ENCODE measurements around the gene FXYD2.

Gene FXYD2

DNA sequence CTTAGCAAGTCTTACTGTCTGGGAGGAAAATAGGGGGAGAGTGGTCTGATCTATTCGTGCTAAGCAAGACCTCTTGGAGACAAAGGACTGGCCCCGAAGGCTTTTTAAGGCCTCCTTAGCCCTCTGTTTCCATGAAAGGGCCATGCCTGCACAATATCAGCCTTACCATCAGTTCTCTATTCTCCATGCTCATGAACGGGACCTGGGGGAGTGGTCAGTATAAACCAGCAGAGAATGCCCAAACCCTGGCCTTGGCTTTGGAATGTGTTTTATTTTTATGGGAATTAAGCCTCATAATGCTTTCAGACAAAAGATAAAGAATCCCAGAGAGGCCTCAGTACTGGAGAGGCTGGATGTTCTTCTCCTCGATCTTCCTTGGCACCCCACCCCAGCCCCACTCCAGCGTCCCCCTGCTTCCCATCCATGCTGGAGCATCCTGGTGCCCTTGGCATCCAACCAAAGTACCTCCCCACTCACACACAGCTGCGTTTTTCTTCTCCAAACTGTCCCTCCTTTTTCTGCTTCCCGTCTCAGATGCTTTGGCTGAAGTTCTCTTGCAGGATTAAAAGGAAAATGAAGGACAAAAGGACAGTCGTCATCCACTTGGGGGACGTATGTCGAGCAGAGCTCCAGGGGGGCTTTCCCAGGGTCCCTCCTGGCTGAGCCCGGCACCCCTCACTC, 33.3 kb upstream of the FXYD2 start:
- no peak for DNase-seq (ENCODE audit: low spot score)

- DNase-seq (ENCODE audit: low spot score), result no peak
Measured at GRCh38 chr11:117855912-117856651, 31.5 kb upstream of the FXYD2 start.

GRCh38 chr11:117855186-117855845, 30.8 kb upstream of the FXYD2 start:
- no peak for DNase-seq (ENCODE audit: low spot score)

GRCh38 chr11:117852309-117852708, 27.8 kb upstream of the FXYD2 start:
- no peak for DNase-seq (ENCODE audit: low spot score)

DNA sequence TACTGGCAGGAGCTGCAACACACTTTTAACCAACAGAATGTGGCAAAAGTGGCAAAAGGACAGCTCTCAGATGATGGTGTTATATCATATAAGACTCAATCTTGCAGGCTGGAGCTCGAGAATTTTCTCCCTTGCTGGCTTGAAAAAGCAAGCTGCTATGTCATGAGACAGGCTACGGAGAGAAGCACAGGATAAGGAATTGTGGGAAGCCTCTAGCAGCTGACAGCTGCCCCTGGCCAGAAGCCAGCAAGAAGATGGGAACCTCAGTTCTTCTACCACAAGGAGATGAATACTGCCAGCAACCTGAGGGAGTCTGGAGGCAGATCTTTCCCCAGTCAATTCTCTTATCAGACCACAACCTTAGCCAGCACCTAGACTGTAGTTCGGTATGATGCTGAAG, 27.3 kb upstream of the FXYD2 start:
- DNase-seq (ENCODE audit: low spot score), result no peak

- no peak for DNase-seq (ENCODE audit: low spot score)
Measured at GRCh38 chr11:117851106-117851505, 26.6 kb upstream of the FXYD2 start.

DNA sequence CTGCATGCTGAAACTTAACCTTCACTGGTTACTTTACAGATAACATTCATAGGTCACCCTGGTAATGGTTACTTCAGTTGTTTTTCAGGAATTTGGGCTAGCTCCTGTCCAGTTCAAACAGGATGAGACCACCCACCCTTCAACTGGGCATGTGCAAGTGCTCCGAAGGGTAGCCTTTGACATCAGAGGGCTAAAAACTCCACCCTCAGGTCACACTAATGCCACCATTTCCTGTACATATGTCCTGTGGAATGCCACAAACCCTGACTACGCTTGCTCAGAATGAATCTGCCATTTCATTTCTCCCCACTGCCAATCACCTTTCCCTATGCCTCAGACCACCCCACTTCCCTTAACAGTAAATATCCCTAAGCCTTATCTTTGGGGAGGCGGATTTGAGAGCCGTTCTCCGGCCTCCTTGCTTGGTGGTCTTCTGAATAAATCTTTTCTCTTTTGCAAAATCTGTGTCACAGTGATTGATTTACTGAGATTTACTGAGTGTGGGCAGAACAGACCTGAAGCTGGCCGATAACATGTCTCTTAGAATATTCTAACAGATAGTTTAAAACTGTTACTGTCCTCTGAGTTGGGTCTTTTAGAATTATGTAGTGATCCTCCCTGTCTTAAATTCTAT, 25.4 kb upstream of the FXYD2 start:
- no peak for DNase-seq (ENCODE audit: low spot score)

DNA sequence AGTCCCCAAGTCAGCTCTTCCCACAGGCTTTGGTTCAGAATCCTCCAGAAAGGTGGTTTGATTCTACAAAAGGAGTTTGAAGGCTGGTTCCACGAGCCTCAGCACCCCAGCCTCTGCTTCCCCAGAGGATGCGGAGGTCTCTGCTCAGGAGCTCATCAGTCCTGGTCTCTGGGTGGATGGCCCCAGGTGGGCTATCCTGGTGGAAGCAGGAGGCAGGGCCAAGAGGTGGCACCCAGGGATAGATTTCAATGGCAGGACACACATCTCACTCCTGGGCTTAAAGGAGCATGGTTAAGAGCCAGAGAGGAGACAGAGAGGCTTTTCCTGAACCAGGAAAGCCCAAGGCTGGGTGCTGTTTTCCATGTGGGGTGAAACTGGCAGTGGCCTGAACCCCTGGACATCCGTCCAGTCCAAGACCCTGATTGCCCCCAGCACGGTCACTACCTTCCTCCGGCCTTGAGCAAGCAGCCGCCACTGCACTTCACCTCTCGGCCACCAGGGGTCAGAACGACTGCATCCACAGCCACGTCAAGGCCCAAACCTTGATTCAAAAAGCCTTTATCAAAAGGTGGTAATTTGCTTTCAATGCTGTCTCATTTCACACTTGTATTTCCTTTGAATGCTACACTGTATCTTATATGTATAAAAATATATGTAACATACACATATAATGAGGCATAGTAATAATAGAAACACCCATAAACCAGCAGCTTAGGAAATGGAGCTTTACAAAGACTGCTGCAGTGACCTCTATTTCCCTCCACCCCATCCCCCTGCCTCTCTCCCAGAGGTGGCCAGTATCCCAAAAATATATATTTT, 19.3 kb upstream of the FXYD2 start:
- peak; percentile 82 for DNase-seq (ENCODE audit: low spot score)

DNA sequence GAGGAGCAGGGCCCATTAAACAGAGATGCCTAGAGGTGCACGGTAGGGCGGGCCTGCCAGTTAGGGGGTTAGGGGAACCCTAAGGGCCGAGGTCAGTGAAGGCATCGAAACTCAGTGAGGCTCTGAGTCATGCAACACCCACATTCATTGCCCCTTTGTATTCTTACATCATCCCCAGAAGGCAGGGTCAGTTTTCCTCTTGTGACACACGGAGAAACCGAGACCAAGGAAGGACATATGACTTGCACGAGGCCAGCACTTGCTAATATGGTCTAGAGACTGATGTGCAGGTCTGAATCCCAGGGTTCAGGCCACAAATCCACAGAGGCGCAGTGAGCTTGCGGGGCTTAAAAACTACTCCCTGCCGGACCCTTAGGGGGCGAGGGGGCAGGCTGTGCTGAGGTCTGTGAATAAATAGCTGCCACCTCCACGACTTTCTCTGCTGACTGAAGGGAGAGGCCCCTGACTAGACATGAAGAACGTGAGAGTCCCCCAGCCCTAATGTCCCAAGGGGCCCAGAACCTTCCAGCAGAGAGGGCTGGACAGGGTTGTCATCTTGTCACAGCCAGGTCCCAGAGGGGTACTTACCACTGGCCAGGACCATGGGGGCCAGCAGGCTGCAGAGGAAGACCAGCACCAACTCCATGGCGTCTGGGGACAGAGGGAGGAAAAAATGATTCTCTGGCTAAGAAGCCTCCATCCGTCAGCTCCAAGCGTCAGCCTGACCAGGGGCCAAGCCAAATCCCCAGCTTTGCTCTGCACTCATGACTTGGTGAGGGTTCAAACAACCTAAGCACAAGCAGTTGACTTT, 17.8 kb upstream of the FXYD2 start:
- DNase-seq (ENCODE audit: low spot score), result no peak

GRCh38 chr11:117841551-117842031, 17.0 kb upstream of the FXYD2 start:
- DNase-seq (ENCODE audit: low spot score), result no peak

DNA sequence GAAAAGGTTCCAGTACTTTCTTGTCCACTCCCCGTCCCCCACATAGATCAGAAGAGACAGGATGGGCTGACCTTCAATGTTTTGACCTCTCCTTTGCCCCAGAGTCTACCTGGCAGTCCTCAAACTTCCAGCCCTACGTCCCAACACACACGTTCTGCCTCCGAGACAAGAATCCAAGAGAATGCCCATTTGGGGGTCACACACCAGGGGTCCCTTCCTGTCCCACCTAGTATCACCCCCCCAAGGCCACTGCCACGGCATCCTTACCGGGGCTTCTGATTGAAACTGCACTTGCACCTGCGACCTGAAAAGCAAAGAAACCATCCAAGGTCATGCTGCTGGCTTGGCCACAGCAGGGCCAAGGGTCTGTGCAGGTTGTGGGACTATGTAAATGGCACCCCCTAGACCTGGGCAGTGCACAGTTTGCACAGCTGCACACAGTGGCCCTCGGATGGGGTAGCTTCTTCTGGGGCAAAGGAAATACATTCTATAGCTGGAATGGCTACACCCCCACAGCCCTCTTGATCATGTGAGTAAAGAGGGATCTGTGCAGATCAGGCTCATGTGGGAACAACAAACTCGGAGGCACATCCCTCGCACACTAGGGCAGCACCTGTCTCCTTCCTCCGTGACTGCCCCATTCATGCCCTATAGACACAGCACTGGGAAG, 16.5 kb upstream of the FXYD2 start:
- DNase-seq (ENCODE audit: low spot score), result no peak

DNA sequence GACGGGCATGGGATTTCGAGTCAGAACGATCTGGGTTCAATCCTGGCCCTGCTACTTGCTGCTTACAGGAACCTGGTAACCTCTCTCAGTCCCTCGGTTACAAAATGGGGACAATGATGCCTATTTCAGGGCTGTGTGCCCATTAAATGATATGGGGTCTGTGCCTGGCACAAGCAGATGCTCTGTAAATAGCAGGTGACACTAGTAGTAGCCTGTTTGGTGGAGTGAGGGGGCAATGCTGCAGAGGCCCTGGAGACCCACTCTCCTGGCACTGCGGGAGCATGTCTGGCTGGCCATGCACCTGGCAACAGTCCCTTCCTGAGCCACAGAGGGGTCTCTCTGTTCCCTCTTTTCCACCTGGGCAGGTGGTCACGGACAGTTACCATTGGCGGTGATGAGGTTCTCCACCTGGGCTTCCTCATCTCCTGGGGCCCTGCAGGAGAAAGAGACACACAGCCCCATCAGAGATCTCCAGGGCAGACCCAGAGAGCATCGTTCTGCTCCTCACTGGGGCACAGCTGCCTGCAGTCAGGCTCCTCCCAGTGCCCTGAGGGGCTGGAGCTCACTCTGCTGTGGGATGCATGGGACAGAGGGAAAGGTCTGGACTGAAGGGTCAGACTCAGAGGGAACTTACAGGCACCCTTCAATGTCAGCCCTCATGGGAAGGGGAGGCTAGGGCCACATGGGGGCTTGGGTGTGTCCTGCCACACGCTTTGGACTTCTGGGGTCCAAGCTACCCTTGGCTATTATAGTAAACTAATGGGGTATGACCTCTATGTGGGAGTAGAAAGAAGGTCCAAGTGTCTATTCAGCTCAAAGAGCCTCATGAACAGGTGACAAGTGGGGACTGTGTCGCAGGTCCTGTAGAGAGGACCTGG, 15.6 kb upstream of the FXYD2 start:
- DNase-seq (ENCODE audit: low spot score), result no peak

- no peak for DNase-seq (ENCODE audit: low spot score)
Measured at GRCh38 chr11:117839380-117839881, 14.9 kb upstream of the FXYD2 start.

DNA sequence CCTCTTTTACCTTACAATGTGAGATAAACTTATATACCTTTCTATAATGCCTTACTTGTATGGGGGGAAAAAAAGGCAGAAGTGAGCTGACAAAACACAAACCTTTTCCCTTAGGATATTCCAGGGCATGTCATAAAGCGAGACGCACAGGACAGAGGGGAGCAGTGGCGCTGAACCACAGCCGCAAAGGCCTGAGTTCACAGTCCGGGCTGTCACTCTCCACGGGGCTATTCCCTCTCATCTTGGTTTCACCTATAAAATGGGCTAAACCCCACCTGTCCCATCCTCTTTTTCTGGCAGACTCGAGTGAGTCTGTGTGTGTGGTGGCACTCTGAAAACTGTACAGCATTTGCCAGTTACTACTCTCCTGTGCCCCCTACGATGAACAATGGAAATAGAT, 14.4 kb upstream of the FXYD2 start:
- DNase-seq (ENCODE audit: low spot score), result no peak

GRCh38 chr11:117837791-117838190, 13.2 kb upstream of the FXYD2 start:
- DNase-seq (ENCODE audit: low spot score), result no peak

GRCh38 chr11:117837070-117837776, 12.7 kb upstream of the FXYD2 start:
- DNase-seq (ENCODE audit: low spot score), result no peak

GRCh38 chr11:117836077-117836960, 11.8 kb upstream of the FXYD2 start:
- DNase-seq (ENCODE audit: low spot score), result no peak
